Subcutaneous adipose tissue (tissue), 4 donors: ENCODE results near the gene DHRSX. TPM values are rescaled to one million over a fixed set of nuclear protein-coding genes. Genes with fewer than 3 reads are reported as not detected.

Source experiments
- CTCF ChIP-seq: fragments of 450-650 bp; IDR thresholded peaks from one replicate; pipeline ENCODE4 v1.5.1; 2016; ENCODE audit warnings: low read depth, mild to moderate bottlenecking, control low read depth, antibody characterized with exemption, moderate library complexity
- total RNA-seq, 4 donors: library from RNA; depleted of rRNA; stranded (reverse); fragments of >200 nt; gene quantifications; one replicate each; pipeline ENCODE4 v1.1.0, GENCODE V29; 2016

The DHRSX gene
- total RNA-seq, 4 donors from 2014 or later = 17.0 to 34.2 (median 24.5) TPM

- TF ChIP-seq CTCF = no peak
These were observed 185.3 kb downstream of the DHRSX start for GRCh38 chrX:2315434-2315833.

DNA sequence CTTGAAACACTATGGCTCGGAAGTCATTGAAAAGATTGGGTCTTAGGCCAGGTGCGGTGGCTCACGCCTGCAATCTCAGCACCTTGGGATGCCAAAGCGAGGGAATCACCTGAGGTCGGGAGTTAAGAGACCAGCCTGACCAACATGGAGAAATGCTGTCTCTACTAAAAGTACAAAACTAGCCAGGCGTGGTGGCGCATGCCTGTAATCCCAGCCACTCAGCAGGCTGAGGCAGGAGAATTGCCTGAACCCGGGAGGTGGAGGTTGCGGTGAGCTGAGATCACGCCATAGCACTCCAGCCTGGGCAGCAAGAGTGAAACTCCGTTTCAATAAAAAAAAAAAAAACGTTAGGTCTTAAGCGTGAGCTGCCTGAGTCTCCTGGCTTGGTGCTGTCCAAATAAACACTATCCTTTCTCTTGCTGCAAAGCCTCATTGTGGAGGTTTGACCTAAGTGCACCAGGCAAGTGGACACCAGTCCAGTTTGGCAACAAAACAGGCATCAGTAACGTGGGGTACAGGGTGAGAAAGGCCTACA, 185.9 kb downstream of the DHRSX start:
- no peak for TF ChIP-seq CTCF

DNA sequence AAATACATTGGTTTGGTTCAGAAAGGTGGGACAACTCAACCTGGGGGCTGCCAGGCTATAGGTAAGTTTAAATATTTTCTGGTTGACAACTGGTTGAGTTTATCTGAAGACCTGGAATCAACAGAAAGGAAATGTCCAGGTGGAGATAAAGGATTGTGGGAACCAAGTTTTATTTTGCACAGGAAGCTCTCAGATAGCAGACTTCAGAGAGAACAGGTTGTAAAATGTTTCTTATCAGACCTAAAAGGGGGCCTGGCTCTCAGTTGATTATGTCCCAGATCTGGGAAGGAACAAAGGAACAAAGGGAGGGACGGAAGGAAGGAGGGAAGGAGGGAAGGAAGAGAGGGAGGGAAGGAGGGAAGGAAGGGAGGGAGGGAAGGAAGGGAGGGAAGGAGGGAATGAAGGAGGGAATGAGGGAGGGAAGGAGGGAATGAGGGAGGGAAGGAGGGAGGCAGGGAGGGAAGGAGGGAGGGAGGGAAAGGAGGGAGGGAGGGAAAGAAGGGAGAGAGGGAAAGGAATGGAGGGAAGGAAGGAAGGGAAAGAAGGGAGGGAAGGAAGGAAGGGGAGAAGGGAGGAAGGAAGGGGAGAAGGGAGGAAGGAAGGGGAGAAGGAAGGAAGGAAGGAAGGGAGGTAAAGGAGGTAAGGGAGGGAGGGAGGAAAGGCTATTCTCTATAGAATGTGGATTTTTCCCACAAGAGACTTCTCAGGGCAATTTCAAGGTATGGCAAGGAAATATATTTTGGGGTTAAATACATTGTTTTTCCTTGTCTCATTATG, 186.7 kb downstream of the DHRSX start:
- TF ChIP-seq CTCF = no peak

- TF ChIP-seq CTCF = no peak
These were observed 189.3 kb downstream of the DHRSX start for GRCh38 chrX:2311501-2311900.

- no peak for TF ChIP-seq CTCF
These were observed 198.9 kb downstream of the DHRSX start for GRCh38 chrX:2301901-2302300.

DNA sequence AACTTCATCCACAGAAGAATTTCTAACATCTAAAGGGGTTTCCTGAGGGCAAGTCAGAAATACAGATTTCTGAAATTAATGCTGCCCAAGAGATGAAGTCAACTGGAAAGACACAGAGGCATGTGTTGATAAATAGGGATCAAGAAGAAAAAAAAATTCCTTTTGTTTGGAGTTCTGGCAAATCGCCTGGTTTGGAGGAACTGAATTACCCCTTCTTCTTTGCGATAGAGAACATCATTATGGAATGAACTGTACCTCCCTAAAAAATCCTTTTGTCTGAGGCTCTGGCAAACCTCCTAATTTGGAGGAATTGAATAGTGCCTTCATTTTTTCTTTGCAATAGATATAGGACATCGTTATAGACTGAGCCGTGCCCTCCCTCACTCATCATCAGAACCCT, 200.9 kb downstream of the DHRSX start:
- no peak for TF ChIP-seq CTCF

DNA sequence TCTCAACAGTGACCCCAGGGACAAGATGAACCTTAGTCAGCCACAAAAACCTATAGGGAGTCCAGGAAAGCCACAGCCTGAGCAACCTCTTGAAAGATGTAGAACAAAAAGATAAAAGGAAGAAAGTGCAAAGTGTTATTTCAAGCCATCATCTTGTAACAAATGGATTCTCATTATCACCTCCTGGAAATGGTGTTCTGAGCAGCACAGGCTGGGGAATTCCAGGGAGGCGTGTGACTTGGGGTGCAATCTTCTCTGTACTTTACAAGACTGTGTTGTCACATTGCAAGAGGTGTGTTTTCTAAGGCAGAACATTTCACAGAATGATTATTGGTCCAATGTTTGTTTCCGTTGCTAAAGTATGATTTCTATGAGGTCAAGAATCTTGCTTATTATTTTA, 214.0 kb downstream of the DHRSX start:
- TF ChIP-seq CTCF = no peak
